GM12872 (cell line): ENCODE results near the gene DNAH14.

ENCODE experiments used
- CTCF ChIP-seq: IDR thresholded peaks from 3 replicates; pipeline ENCODE4 v1.5.1; 2011; ENCODE audit warnings: low read depth, mild to moderate bottlenecking, low read length, moderate library complexity; ENCODE audit not compliant: insufficient read depth

Gene DNAH14

DNA sequence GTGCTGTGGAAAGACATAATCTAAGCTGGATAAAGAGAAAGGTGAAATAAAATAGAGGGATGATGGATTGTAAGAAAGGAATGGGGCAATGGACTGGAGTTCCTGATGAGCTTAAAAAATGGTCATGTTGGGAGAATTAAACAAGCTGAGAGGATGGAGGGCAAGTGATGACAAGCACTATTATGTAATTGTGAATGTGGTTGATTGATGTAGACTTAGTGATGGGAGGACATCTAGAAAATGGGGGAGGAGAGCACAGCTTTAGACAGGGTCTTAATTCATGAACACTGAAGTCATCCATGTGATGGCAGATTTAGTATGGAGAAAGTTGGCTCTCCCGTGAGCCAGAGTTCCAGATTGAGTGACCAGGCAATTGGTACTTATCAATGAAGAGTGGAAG is 29.0 kb downstream of the DNAH14 start:
- TF ChIP-seq CTCF = no peak

DNA sequence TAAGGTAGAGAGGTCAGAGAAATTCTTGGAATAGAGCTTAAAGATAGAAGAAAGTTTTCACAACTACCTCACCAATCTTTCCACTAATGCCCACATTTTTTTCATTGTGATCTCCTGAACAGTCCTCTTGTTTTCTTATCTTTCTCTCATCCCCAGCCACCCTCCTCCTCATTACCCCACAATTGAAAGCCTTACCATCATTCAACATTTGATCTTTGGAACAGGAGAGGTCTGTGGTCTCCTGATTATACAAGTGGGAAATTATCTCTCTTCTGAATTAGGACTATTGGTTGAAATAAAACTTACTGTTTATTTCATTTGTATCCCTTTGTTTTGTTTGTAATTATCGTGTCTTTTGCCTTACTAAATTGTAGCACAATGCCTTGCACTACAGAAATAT is 29.6 kb downstream of the DNAH14 start:
- TF ChIP-seq CTCF = no peak

DNA sequence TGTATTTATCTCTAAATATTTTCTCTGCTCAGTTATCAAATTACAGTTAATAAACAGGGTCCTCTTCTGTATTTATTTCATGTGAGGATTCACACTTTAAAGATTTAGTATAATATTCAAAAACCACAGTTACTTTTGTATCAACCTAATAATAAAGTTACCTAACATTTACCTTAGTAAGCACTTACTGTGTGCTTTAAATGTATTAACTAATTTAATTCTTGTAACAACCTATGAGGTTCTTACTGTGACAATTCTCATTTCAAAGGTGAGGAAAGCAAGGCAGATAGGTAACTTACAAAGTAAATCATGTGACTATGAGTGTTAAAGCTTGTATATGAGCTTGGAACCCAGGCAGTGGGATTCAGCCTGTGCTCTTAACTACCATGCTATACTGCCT is 30.2 kb downstream of the DNAH14 start:
- no peak for TF ChIP-seq CTCF

DNA sequence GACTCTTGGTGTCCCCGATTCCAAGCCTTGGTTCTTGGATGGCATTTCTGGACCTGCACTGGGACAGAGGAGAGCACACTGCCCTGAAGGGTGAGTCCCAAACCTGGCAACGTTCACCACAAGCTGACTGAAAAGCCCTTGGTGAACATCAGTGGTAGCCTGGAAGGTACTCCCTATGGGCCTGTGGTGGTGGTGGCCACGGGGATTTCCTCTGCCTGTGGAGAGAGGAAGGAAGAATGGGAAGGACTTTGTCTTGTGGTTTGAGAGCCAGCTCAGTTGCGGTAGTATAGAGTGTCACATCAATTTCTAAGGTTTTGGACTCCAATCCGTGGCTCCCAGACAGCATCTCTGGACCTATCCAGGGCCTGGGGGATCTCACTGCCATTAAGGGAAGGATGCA is 50.7 kb downstream of the DNAH14 start:
- TF ChIP-seq CTCF = no peak

DNA sequence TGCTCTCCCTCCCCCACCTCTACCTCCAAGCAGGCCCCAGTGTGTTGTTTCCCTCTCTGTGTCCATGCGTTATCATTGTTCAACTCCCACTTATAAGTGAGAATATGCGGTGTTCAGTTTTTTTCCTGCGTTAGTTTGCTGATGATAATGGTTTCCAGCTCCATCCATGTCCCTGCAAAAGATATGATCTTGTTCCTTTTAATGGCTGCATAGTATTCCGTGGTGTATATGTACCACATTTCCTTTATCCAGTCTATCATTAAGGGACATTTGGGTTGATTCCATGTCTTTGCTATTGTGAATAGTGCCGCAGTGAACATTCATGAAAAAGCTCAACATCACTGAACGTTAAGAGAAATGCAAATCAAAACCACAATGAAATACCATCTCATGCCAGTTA is 58.6 kb downstream of the DNAH14 start:
- TF ChIP-seq CTCF = no peak

DNA sequence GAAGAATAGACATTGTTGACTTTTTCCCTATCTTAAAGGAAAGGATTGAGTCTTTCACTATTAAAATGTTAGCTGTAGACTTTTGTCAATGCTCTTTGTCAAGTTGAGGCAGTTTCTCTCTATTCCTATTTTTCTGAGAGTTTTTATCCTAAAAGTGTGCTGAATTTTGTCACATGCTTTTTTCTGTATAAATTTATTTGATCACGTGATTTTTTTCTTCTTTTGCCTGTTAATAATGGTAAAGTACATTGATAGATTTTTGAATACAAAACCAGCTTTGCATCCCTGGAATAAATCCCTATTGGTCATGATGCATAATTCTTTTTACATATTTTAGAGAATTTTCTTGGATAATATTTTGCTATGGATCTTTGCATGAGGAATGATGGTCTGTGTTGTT is 60.1 kb downstream of the DNAH14 start:
- no peak for TF ChIP-seq CTCF

- TF ChIP-seq CTCF = no peak
Measured at GRCh38 chr1:224995602-224996001, 66.1 kb downstream of the DNAH14 start.

GRCh38 chr1:224996266-224996665 is 66.8 kb downstream of the DNAH14 start:
- TF ChIP-seq CTCF = no peak
